NCI-H1694 (cell line): Measurements from ENCODE around the gene NAPSA.
A peak's percentile ranks its signal among the peaks of the same experiment; 100 is the strongest.

Experiments used
- DNase-seq: peaks from one replicate; lab custom pipeline; 2025; lab: John Stamatoyannopoulos, UW

Gene NAPSA

GRCh38 chr19:50314724-50315708, 50.4 kb downstream of the NAPSA start:
- no peak for DNase-seq

DNA sequence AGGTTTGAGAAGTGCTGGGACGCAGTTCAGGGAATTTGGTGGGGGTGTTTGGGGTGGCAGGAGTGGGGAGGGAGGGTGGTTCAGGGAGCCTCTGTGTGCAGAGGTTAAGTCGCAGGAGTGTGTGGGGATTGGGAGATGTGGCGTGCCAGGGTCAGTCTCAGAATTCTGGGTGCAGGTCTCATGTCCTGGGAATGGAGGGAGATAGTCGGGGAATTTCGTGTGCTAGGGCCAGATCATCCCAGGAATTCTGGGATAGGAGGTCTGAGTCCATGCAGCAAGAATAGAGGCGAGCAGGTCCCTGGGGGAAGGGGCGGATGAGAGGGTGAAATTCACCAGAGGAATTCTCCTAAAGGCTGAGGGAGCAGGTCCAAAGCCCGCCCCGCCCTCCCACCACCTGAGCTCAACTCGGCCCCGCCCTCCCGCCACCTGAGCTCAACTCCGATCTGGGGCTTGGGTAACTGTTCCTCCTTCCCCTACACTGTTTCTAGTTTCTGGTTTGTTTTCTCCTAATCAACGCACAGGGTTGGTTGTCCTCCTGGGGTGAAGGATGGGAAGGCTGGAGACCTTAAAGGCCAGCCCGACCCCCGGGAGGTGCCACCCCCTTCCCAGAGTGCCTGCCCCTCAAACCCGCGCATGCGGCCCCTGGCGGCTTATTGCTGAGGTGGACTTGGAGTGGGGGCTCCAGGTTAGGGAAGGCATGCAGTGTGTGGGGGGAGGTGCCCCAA, 51.5 kb downstream of the NAPSA start:
- DNase-seq: no peak

DNA sequence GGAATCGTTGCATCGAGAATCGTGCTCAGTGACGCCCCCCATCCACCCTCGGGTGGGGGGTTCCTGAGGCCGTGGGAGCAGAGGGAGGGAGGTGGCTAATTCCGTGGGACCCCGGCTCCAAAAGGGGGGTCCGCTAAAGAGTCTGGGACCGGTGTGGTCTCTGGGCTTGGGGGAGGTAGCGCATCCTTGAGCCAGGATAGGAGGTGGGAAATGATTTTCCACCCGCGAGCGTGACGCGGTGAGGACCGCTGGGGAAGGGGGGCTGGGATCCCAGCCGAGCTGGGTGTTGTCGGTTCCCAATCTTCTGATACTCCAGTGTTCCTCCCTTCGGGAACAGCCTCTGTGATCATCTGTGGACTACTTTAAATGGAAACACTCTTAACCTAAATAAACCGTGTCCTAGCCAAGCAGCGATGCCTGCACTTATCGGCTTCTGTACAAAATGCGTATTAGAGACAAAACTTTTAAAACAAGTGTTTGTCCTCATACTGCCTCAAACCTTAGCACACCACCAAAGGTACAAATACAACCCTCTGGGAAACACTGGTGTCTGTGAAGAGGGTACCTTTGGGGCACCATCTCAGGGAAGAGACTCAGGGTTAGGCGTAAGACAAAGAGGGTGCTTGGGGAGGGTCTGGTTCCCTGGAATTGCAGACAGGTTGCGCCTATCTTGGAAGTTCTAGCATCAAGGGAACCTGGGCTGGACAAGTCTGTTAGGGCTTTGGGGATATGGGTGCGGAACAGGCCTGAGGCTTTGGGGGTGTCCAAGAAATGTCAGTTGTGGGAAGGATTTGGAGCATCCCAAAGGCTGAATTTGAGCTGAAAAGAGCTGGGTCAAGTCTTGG, 52.2 kb downstream of the NAPSA start:
- DNase-seq: no peak

DNA sequence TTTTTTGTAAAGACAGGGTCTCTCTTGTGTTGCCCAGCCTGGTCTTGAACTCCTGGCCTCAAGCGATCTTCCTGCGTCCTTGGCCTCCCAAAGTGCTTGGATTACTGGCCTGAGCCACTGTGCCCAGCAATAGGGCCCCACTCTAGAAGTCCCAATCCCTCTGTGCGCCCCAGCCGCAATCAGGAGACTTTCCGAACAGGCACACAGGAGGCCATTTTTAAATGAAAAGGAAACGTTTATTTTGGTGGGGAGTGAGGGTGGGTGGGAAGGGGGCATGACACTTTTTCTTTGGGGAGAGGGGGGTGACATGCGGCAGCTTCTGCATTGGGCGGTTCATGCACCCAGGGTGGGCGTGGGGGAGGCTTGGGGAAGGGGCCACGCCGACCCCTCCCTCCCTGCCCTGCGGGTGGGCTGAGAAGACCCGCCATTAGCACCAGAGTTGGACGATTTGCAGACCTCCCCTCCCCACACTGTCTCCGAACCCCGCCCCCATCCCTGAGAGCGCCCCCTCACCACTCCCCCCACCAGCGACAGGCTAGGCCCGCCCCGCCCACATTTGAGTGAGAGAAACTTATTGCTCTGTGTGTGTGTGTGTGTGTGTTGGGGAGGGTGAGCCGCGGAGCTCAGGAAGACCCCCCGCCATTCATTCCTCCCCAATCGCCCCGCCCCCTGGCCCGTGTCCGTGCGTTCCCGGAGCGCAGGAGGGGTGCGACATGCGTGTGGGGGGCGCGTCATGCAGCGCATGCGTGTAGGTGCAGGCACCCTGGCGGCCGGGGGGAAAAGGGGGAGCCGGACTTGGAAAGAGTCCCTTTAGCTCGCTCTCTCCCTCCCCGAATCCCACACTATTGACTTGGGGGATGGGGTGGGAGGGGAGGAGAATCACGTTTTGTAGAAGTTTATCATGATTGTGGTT, 53.5 kb downstream of the NAPSA start:
- peak; percentile 36 for DNase-seq

DNA sequence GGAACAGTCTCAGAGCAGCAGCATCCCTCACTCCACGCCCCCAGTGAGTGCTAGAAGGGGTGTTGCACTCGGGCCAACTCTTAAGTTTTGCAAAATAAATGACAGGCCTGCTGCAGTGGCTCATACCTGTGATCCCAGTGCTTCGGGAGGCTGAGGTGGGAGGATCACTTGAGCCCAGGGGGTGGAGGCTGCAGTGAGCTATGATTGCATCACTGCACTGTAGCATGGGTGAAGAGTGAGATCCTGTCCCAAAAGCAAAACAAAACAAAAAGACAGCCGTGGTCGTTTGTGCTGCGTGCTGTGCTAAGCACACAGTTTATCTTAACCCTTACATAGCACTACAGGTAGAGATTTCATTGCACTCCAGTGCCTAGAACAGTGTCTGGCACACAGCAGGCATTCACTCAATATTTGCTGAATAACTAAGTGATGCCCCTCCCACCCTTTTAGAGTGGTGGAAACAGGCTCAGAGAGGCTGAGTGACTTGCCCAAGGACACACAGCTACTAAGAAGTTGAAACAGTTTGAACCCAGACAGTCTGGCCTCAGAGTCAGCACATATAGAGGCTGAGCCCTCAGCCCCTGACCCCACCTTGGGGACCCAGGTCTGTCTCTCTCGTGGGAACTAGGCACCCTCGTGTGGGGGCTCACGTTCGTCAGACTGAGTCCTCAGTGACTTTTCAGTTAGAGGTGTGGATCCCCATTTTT, 54.5 kb downstream of the NAPSA start:
- no peak for DNase-seq

GRCh38 chr19:50309396-50310125, 55.9 kb downstream of the NAPSA start:
- DNase-seq: no peak

GRCh38 chr19:50308991-50309390, 56.4 kb downstream of the NAPSA start:
- DNase-seq: no peak
